Measurements from ENCODE around the gene SSR3. TPM values are rescaled to one million over a fixed set of nuclear protein-coding genes. Genes with fewer than 3 reads are reported as not detected.

SSR3 gene
- total and polyA plus RNA-seq, 2 of the 13 experiments (the other 11 are each of a cell fraction or from before 2014, with no cell fraction given), result 229 to 325 TPM

GRCh38 chr3:156513619-156514018 lies 41.3 kb downstream of the SSR3 start (continued):
- TF ChIP-seq AHDC1 (CRISPR knock-in tag; IDR thresholded peaks at IDR 0.05; ENCODE audit: borderline replicate concordance) (peak; percentile 62; the same call in 1 of the 2 replicates), MYPOP (CRISPR knock-in tag; IDR thresholded peaks at IDR 0.05) (no peak), ZNF251 (CRISPR knock-in tag; IDR thresholded peaks at IDR 0.05) (no peak), GABPA (IDR thresholded peaks at IDR 0.05; ENCODE audit: low read depth, low read length) (no peak), GABPA (CRISPR knock-in tag; IDR thresholded peaks at IDR 0.05; ENCODE audit: low read depth) (no peak), ZNF160 (CRISPR knock-in tag; IDR thresholded peaks at IDR 0.05) (no peak), NR2F2 (IDR thresholded peaks at IDR 0.05; ENCODE audit: borderline replicate concordance, low read depth) (no peak), RXRB (CRISPR knock-in tag; IDR thresholded peaks at IDR 0.05; ENCODE audit: borderline replicate concordance) (peak; percentile 35; the same call in 1 of the 2 replicates), MAZ (IDR thresholded peaks at IDR 0.05; ENCODE audit: borderline replicate concordance, low read depth, low read length) (no peak), MAZ (CRISPR knock-in tag; IDR thresholded peaks at IDR 0.05; ENCODE audit: low read depth) (no peak), FOSL2 (CRISPR knock-in tag; IDR thresholded peaks at IDR 0.05) (peak; percentile 66), ATRX (CRISPR knock-in tag; IDR thresholded peaks at IDR 0.05; ENCODE audit: borderline replicate concordance) (no peak), ELF4 (CRISPR knock-in tag; IDR thresholded peaks at IDR 0.05; ENCODE audit: borderline replicate concordance) (no peak), SOX5 (CRISPR knock-in tag; IDR thresholded peaks at IDR 0.05; ENCODE audit: borderline replicate concordance) (peak; percentile 65; the same call in 1 of the 2 replicates), ZMYM2 (CRISPR knock-in tag; IDR thresholded peaks at IDR 0.05) (no peak), FOXP1 (IDR thresholded peaks at IDR 0.05) (no peak), FOXP1 (CRISPR knock-in tag; IDR thresholded peaks at IDR 0.05) (0 out of 2 replicates have a peak, but pooled peaks have one; percentile 41), NCOR1 (IDR thresholded peaks at IDR 0.05; ENCODE audit: borderline replicate concordance, low read length) (no peak), FOXA3 (CRISPR knock-in tag; IDR thresholded peaks at IDR 0.05) (peak; percentile 60), PRDM10 (CRISPR knock-in tag; IDR thresholded peaks at IDR 0.05; ENCODE audit: low read depth) (no peak), NFKB2 (CRISPR knock-in tag; IDR thresholded peaks at IDR 0.05; ENCODE audit: borderline replicate concordance) (no peak), NR3C1 (CRISPR knock-in tag; IDR thresholded peaks at IDR 0.05) (no peak), ARNTL (CRISPR knock-in tag; IDR thresholded peaks at IDR 0.05) (no peak)
